ENCODE results near the gene SETD7. TPM values are rescaled to one million over a fixed set of nuclear protein-coding genes. Genes with fewer than 3 reads are reported as not detected.
"Not testable (repeated sequence)": the region's sequence is repeated elsewhere in the genome, so short reads cannot be mapped to it uniquely, and the experiment has no call there.

Gene SETD7
- total RNA-seq, 1 donor from 2014 or later: 8.2 TPM

DNA sequence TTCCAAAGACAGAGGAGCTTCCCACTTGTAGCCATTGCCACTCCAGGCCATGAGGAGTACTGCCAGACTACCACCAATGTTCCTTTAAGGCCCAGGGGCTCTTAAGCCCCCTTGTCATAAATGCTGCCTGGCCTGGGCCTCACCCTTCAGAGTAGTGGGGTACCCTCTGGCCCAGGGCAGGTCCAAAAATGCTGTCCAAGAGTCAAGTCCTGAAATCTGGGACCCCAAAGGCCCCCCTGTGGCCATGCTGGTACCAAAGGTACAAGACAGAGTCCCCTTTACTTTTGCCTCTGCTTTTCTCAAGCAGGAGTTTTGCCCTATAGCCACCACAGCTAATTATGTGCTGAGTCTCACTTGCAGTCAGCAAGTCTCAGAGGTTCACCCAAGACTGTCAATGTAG, 85.7 kb downstream of the SETD7 start:
- peaks cover 3% of the 10 kb centered on the region for H3K27me3 Mint-ChIP-seq (ENCODE audit: insufficient read depth, low read depth)
- no peak overlapping the region for H3K27ac Mint-ChIP-seq
- no peaks in the 10 kb centered on the region for H3K4me1 Mint-ChIP-seq
- peaks cover 29% of the 10 kb centered on the region for H3K9me3 Mint-ChIP-seq
- Histone ChIP-seq H2AFZ (replicated peaks) (no peak overlapping the region), H3K9ac (no peak overlapping the region), H3K27me3 (no peaks in the 10 kb centered on the region), H3K36me3 (peaks cover 16% of the 10 kb centered on the region), H3K4me1 (no peaks in the 10 kb centered on the region), H4K20me1 (ENCODE audit: low read depth) (no peaks in the 10 kb centered on the region), H3K27ac (no peak overlapping the region), H3K79me2 (ENCODE audit: low read depth) (peaks cover 38% of the 10 kb centered on the region), H3K4me3 (no peak overlapping the region), H3K9me3 (ENCODE audit: low read depth) (no peaks in the 10 kb centered on the region), H3K4me2 (no peak overlapping the region), H3F3A (ENCODE audit: low read depth) (no peaks in the 10 kb centered on the region)
- H3K36me3 Mint-ChIP-seq: peaks cover 19% of the 10 kb centered on the region
- TF ChIP-seq EZH2 (IDR thresholded peaks at IDR 0.05) (no peak), EZH2phosphoT487 (IDR thresholded peaks at IDR 0.05) (no peak)
- TF ChIP-seq, protein P1, sequence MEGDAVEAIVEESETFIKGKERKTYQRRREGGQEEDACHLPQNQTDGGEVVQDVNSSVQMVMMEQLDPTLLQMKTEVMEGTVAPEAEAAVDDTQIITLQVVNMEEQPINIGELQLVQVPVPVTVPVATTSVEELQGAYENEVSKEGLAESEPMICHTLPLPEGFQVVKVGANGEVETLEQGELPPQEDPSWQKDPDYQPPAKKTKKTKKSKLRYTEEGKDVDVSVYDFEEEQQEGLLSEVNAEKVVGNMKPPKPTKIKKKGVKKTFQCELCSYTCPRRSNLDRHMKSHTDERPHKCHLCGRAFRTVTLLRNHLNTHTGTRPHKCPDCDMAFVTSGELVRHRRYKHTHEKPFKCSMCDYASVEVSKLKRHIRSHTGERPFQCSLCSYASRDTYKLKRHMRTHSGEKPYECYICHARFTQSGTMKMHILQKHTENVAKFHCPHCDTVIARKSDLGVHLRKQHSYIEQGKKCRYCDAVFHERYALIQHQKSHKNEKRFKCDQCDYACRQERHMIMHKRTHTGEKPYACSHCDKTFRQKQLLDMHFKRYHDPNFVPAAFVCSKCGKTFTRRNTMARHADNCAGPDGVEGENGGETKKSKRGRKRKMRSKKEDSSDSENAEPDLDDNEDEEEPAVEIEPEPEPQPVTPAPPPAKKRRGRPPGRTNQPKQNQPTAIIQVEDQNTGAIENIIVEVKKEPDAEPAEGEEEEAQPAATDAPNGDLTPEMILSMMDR (IDR thresholded peaks at IDR 0.05): no peak
- no peak for DNase-seq (ENCODE audit: low spot score)
- no peak overlapping the region for H3K4me3 Mint-ChIP-seq

- Mint-ChIP-seq H3K36me3 (peaks cover 19% of the 10 kb centered on the region), H3K27me3 (ENCODE audit: insufficient read depth, low read depth) (peaks cover 3% of the 10 kb centered on the region), H3K27ac (no peak overlapping the region), H3K4me3 (no peak overlapping the region), H3K4me1 (no peaks in the 10 kb centered on the region), H3K9me3 (peaks cover 29% of the 10 kb centered on the region)
- Histone ChIP-seq H3K79me2 (ENCODE audit: low read depth) (peaks cover 41% of the 10 kb centered on the region), H3K27me3 (no peaks in the 10 kb centered on the region), H3K4me3 (no peak overlapping the region), H3K4me1 (no peaks in the 10 kb centered on the region), H4K20me1 (ENCODE audit: low read depth) (no peaks in the 10 kb centered on the region), H3K9ac (no peak overlapping the region), H3K4me2 (no peak overlapping the region), H2AFZ (replicated peaks) (no peak overlapping the region), H3K27ac (no peak overlapping the region), H3K9me3 (ENCODE audit: low read depth) (no peaks in the 10 kb centered on the region), H3K36me3 (peaks cover 14% of the 10 kb centered on the region), H3F3A (ENCODE audit: low read depth) (no peaks in the 10 kb centered on the region)
- no peak for TF ChIP-seq EZH2phosphoT487 (IDR thresholded peaks at IDR 0.05)
- TF ChIP-seq, protein P1 (IDR thresholded peaks at IDR 0.05): no peak
- no peak for TF ChIP-seq EZH2 (IDR thresholded peaks at IDR 0.05)
- DNase-seq (ENCODE audit: low spot score): no peak
Measured at GRCh38 chr4:139469869-139470268, 86.2 kb downstream of the SETD7 start.

DNA sequence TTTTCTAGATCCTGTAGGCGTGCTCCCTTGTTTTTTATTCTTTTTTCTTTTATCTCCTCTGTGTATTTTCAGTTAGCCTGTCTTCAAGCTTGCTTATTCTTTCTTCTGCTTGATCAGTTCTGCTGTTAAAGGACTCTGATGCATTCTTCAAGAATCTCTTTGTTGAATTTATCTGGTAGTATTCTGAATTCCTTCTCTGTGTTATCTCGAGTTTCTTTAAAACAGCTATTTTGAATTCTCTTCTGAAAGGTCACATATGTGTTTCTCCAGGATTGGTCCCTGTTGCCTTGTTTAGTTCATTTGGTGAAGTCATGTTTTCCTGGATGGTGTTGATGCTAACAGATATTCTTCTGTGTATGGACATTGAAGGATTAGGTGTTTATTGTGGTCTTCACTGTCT, 86.8 kb downstream of the SETD7 start:
- Histone ChIP-seq H3K4me2 (no peak overlapping the region), H3K79me2 (ENCODE audit: low read depth) (peaks cover 46% of the 10 kb centered on the region), H3K4me1 (no peaks in the 10 kb centered on the region), H3K9ac (no peak overlapping the region), H3K4me3 (no peak overlapping the region), H3K36me3 (peaks cover 10% of the 10 kb centered on the region), H2AFZ (replicated peaks) (no peak overlapping the region), H3K27ac (no peak overlapping the region), H4K20me1 (ENCODE audit: low read depth) (no peaks in the 10 kb centered on the region), H3K9me3 (ENCODE audit: low read depth) (no peaks in the 10 kb centered on the region), H3K27me3 (no peaks in the 10 kb centered on the region), H3F3A (ENCODE audit: low read depth) (no peaks in the 10 kb centered on the region)
- no peaks in the 10 kb centered on the region for H3K4me1 Mint-ChIP-seq
- H3K27ac Mint-ChIP-seq: no peak overlapping the region
- peaks cover 19% of the 10 kb centered on the region for H3K36me3 Mint-ChIP-seq
- H3K27me3 Mint-ChIP-seq (ENCODE audit: insufficient read depth, low read depth): peaks cover 3% of the 10 kb centered on the region
- DNase-seq (ENCODE audit: low spot score): no peak
- peaks cover 29% of the 10 kb centered on the region for H3K9me3 Mint-ChIP-seq
- H3K4me3 Mint-ChIP-seq: no peak overlapping the region
- TF ChIP-seq EZH2 (IDR thresholded peaks at IDR 0.05) (no peak), EZH2phosphoT487 (IDR thresholded peaks at IDR 0.05) (no peak)
- TF ChIP-seq, protein P1 (IDR thresholded peaks at IDR 0.05): no peak

DNA sequence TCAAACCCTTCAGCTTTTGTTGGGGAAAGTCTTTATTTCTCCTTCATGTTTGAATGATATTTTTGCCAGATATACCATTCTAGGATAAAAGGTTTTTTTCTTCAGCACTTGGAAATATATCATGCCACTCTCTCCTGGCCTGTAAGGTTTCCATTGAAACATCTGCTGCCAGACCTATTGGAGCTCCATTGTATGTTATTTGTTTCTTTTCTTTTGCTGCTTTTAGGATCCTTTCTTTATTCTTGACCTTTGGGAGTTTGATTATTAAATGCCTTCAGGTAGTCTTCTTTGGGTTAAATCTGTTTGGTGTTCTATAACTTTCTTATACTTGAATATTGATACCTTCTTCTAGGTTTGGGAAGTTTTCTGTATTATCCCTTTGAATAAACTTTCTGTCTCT, 87.3 kb downstream of the SETD7 start:
- not testable (repeated sequence) for H3K4me1 Mint-ChIP-seq; H3K4me2 ChIP-seq; H3K9ac ChIP-seq; DNase-seq (ENCODE audit: low spot score); H3K4me1 ChIP-seq; H3K4me3 Mint-ChIP-seq; H3K4me3 ChIP-seq; H2AFZ ChIP-seq (replicated peaks); H4K20me1 ChIP-seq (ENCODE audit: low read depth); H3K27me3 ChIP-seq; H3K27ac Mint-ChIP-seq; H3K27me3 Mint-ChIP-seq (ENCODE audit: insufficient read depth, low read depth); H3K27ac ChIP-seq; H3K9me3 ChIP-seq (ENCODE audit: low read depth); H3F3A ChIP-seq (ENCODE audit: low read depth)
- Histone ChIP-seq H3K79me2 (ENCODE audit: low read depth) (peaks cover 50% of the 10 kb centered on the region), H3K36me3 (peaks cover 10% of the 10 kb centered on the region)
- H3K9me3 Mint-ChIP-seq: peaks cover 29% of the 10 kb centered on the region
- peaks cover 19% of the 10 kb centered on the region for H3K36me3 Mint-ChIP-seq

Data from neural progenitor cell (in vitro differentiated cells).